Natural killer cell (primary cell): Measurements from ENCODE around the gene STARD3. TPM values are rescaled to one million over a fixed set of nuclear protein-coding genes. Genes with fewer than 3 reads are reported as not detected.

Source experiments
- ATAC-seq, 3 donors: fragments of 150-1000 bp in 2 of 3; fragments of 200-7000 bp in 1 of 3; cut with Tn5 transposase; 1 replicate in 1 of 3; 2 replicates in 2 of 3; pipeline ENCODE4 v1.10.0; 2021; ENCODE audit warnings: mild to moderate bottlenecking in 2 of 3, moderate library complexity in 2 of 3
- DNase-seq, 2 donors: peaks; one replicate each; pipeline versions ENCODE4 v3.0.0 to v3.0.0-alpha.2; 2013 to 2021; ENCODE audit warnings: mixed read lengths in 1 of 2
- H3K27ac ChIP-seq: one replicate; pipeline ENCODE4 v1.5.1; 2013; ENCODE audit warnings: mild to moderate bottlenecking, low read length
- H3K27me3 ChIP-seq: one replicate; pipeline ENCODE4 v1.6.1; 2013; ENCODE audit warnings: low read length; ENCODE audit not compliant: control insufficient read depth, insufficient read depth
- H3K36me3 ChIP-seq: one replicate; pipeline ENCODE4 v1.6.1; 2013; ENCODE audit warnings: low read length; ENCODE audit not compliant: control insufficient read depth, insufficient read depth
- H3K4me1 ChIP-seq: one replicate; pipeline ENCODE4 v1.6.1; 2013; ENCODE audit warnings: low read length; ENCODE audit not compliant: control insufficient read depth, insufficient read depth
- H3K4me3 ChIP-seq: one replicate; pipeline ENCODE4 v1.5.1; 2013; ENCODE audit warnings: low read length
- H3K9me3 ChIP-seq: one replicate; pipeline ENCODE4 v1.6.1; 2013; ENCODE audit warnings: low read length; ENCODE audit not compliant: control insufficient read depth, insufficient read depth
- H3K27ac Mint-ChIP-seq, 2 donors: one replicate each; pipeline ENCODE4 v1.8.0; 2022; ENCODE audit warnings: mild to moderate bottlenecking in 2 of 2, mixed read lengths in 2 of 2, moderate library complexity in 1 of 2
- H3K27me3 Mint-ChIP-seq, 2 donors: one replicate each; pipeline ENCODE4 v1.8.0; 2022; ENCODE audit warnings: low read depth in 2 of 2, mixed read lengths in 2 of 2
- H3K36me3 Mint-ChIP-seq: one replicate; pipeline ENCODE4 v1.8.0; 2022; ENCODE audit warnings: mixed read lengths
- H3K4me1 Mint-ChIP-seq, 2 donors: one replicate each; pipeline ENCODE4 v1.8.0; 2022; ENCODE audit warnings: mixed read lengths in 2 of 2
- H3K4me3 Mint-ChIP-seq: one replicate; pipeline ENCODE4 v1.8.0; 2022; ENCODE audit warnings: mild to moderate bottlenecking, moderate library complexity, mixed read lengths
- H3K9me3 Mint-ChIP-seq, 2 donors: one replicate each; pipeline ENCODE4 v1.8.0; 2022; ENCODE audit warnings: mixed read lengths in 2 of 2
- WGBS: methylation state at CpG from one replicate; pipeline ENCODE4 v1.1.7; 2013; ENCODE audit warnings: missing lambda C conversion rate; ENCODE audit not compliant: insufficient coverage; 5-methylcytosine and 5-hydroxymethylcytosine counted together
- intact Hi-C: fragments of 100-400 bp; cut with micrococcal nuclease; formaldehyde crosslinking; loops from one replicate; pipeline ENCODE4 v1.14.2; 2022
- total RNA-seq, 4 donors: library from RNA; stranded (reverse); fragments of 120-200 nt in 1 of 4; gene quantifications; one replicate each; pipeline versions ENCODE4 v1.2.3 to v1.2.4, GENCODE V29; 2013 to 2022
- TF ChIP-seq, protein P1 (sequence below): fragments of 200-600 bp; IDR thresholded peaks from one replicate; pipeline ENCODE4 v1.8.0; 2022; ENCODE audit warnings: antibody characterized with exemption

The STARD3 gene
- total RNA-seq, 3 donors from 2014 or later (not counting 1 experiment from before 2014, with no cell fraction given) = 97.1 to 115 (median 105) TPM

DNA sequence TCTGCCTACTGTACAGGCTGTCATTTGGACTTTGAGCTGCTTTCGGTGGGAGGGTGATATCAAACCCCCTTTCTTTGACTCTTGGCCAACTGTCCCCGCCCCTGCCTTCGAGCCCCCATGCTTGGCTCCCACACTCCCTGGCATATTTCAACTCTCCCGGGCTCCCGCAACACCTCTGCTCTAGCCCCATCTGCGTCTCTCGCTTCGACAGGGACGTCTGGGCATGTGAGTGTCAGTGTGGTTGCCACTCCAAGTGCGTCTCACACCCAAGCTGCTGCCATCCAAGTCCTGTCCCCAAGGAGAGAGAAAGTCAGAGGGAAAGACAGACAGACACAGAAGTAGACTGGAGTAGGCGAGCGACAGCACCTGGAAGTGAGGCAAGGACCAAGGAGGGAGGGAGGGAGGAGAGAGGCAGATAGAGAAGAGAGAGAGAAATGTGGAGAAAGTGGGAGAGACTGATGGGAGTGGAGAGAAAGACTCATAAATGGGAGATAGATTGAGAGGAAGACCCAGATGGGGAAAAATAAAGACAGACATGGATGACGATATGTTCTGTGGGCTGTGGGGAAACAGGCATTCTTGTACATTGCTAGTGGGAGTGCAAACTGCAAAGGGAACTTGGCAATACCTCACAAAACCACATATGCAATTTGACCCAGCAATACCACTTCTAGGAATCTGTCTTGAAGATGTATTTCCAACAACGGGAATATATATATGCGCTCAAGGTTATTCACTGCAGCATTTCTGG lies 11.8 kb downstream of the STARD3 start:
- peaks cover 57 to 68% of the 10 kb centered on the region in 2 donors for H3K4me1 Mint-ChIP-seq
- intact Hi-C loops = no loop called here

DNA sequence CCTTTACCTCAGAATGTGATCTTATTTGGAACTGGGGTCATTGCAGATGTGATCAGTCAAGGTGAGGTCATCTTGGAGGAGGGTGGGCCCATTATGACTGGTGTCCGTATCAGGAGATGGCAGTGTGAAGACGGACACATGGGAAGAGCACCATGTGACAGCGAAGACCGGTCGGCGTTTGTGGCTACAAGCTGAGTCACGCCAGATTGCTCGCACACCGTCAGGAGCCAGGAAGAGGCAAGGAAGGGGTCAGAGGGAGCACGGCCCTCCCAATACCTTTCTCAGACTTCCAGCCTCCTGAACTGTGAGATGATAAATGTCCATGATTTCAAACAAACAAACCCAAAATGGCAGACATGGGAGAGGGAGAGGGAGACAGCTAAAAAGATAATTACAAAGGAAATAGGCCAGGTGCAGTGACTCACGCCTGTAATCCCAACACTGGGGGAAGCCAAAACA lies 13.2 kb downstream of the STARD3 start:
- WGBS = 95% methylated on average over 10 of the region's 11 CpGs
- TF ChIP-seq, protein P1, sequence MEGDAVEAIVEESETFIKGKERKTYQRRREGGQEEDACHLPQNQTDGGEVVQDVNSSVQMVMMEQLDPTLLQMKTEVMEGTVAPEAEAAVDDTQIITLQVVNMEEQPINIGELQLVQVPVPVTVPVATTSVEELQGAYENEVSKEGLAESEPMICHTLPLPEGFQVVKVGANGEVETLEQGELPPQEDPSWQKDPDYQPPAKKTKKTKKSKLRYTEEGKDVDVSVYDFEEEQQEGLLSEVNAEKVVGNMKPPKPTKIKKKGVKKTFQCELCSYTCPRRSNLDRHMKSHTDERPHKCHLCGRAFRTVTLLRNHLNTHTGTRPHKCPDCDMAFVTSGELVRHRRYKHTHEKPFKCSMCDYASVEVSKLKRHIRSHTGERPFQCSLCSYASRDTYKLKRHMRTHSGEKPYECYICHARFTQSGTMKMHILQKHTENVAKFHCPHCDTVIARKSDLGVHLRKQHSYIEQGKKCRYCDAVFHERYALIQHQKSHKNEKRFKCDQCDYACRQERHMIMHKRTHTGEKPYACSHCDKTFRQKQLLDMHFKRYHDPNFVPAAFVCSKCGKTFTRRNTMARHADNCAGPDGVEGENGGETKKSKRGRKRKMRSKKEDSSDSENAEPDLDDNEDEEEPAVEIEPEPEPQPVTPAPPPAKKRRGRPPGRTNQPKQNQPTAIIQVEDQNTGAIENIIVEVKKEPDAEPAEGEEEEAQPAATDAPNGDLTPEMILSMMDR = no peak
- H3K27ac ChIP-seq = no peak overlapping the region
- H3K4me3 Mint-ChIP-seq = no peak overlapping the region
- no peaks in the 10 kb centered on the region for H3K36me3 Mint-ChIP-seq
- H3K27me3 ChIP-seq = no peaks in the 10 kb centered on the region
- DNase-seq = no peak
- intact Hi-C loops = no loop called here
- no peaks in the 10 kb centered on the region for H3K9me3 Mint-ChIP-seq
- no peaks in the 10 kb centered on the region for H3K9me3 ChIP-seq
- H3K27me3 Mint-ChIP-seq = no peaks in the 10 kb centered on the region
- H3K4me1 ChIP-seq = peaks cover 3% of the 10 kb centered on the region
- H3K36me3 ChIP-seq = peaks cover 4% of the 10 kb centered on the region
- ATAC-seq = no peak
- peak overlapping the region; percentile 65 to 79 for H3K27ac Mint-ChIP-seq
- H3K4me1 Mint-ChIP-seq = peaks cover 45 to 58% of the 10 kb centered on the region in 2 donors
- H3K4me3 ChIP-seq = no peak overlapping the region

More for the DNA sequence above, 11.8 kb downstream of the STARD3 start:
- no peaks in the 10 kb centered on the region for H3K36me3 Mint-ChIP-seq
- 92% methylated on average over 15 of the region's 15 CpGs for WGBS
- H3K27ac ChIP-seq = no peak overlapping the region
- TF ChIP-seq, protein P1 = no peak
- H3K4me1 ChIP-seq = peaks cover 10% of the 10 kb centered on the region
- no peaks in the 10 kb centered on the region for H3K9me3 ChIP-seq
- peaks cover 2% of the 10 kb centered on the region for H3K36me3 ChIP-seq
- H3K27me3 ChIP-seq = no peaks in the 10 kb centered on the region
- no peak overlapping the region for H3K4me3 ChIP-seq
- H3K27ac Mint-ChIP-seq = peak overlapping the region; percentile 35 to 65
- DNase-seq (no peak), ATAC-seq (no peak)
- no peaks in the 10 kb centered on the region for H3K9me3 Mint-ChIP-seq
- H3K27me3 Mint-ChIP-seq = no peaks in the 10 kb centered on the region
- H3K4me3 Mint-ChIP-seq = no peak overlapping the region

DNA sequence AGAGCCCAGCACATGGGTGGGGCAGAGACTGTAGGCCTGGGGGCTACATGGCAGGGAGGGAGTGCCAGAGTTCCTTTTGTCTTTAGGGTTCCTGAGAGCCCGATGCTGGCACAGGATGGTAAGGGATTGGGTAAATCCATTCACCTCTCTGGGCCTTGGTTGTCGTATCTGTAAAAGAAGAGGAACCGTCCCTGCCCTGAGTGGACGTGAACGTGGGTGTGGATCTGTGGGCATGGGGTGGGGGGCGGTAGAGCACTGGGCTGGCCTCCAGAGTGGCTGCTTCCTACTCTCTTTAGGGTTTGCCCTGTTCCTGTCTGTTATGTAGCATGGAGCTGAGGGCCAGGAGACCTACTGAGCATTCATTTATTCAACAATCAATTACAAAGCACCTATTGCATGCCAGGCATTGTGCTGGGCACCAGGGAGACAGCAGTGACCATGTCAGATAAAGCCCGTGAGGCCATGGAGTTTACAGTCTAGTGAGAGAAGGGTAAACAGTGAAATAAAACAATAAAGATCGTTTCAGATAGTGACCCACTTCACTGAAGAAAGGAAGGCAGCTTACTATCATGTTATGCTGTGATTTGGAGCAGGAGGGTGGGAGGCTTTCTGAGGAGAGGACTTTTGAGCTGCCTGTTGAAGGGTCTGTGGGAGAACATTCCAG lies 15.1 kb downstream of the STARD3 start:
- TF ChIP-seq, protein P1 = no peak
- peaks cover 40 to 61% of the 10 kb centered on the region in 2 donors for H3K4me1 Mint-ChIP-seq

More for the DNA sequence above, 15.1 kb downstream of the STARD3 start:
- no peak overlapping the region for H3K4me3 Mint-ChIP-seq
- 76% methylated on average over 8 of the region's 8 CpGs for WGBS
- H3K27ac Mint-ChIP-seq = peak overlapping the region; percentile 65 to 79
- no peaks in the 10 kb centered on the region for H3K27me3 ChIP-seq
- no peaks in the 10 kb centered on the region for H3K9me3 ChIP-seq
- H3K27me3 Mint-ChIP-seq = no peaks in the 10 kb centered on the region
- no peak for DNase-seq
- ATAC-seq = no peak
- no peak overlapping the region for H3K27ac ChIP-seq
- intact Hi-C loops = no loop called here
- no peak overlapping the region for H3K4me3 ChIP-seq
- no peaks in the 10 kb centered on the region for H3K9me3 Mint-ChIP-seq
- peaks cover 3% of the 10 kb centered on the region for H3K4me1 ChIP-seq
- H3K36me3 Mint-ChIP-seq = no peaks in the 10 kb centered on the region
- H3K36me3 ChIP-seq = peaks cover 15% of the 10 kb centered on the region
